IMR-90 (cell line): ENCODE measurements around the gene B3GLCT. TPM values are rescaled to one million over a fixed set of nuclear protein-coding genes. Genes with fewer than 3 reads are reported as not detected.

Experiments used
- ATAC-seq: fragments of 200-7000 bp; cut with Tn5 transposase; 2 replicates; pipeline ENCODE4 v1.9.1; 2020; ENCODE audit warnings: low read depth, mild to moderate bottlenecking, moderate library complexity
- BruUV-seq: library from RNA; stranded (reverse); fragments of 400-500 nt; replicated peaks from 2 replicates; lab custom pipeline; 2021; lab: Mats Ljungman, UMichigan
- CTCF ChIA-PET: fragments of 300-600 bp; formaldehyde crosslinking; extraction: SDS; loops from one replicate; lab custom pipeline; 2021; ENCODE audit warnings: antibody characterized with exemption; lab: Yijun Ruan, JAX
- POLR2A ChIA-PET: fragments of 300-600 bp; sonication (Branson Sonifier 250); formaldehyde crosslinking; loops from one replicate; lab custom pipeline; 2022; ENCODE audit warnings: antibody characterized with exemption; ENCODE audit not compliant: unreplicated experiment; lab: Charles Lee
- DNase-seq: peaks from one replicate; pipeline ENCODE4 v3.0.0; 2013
- H2AFZ ChIP-seq: replicated peaks from 2 replicates; pipeline ENCODE3; 2013; ENCODE audit warnings: low read length, mild to moderate bottlenecking; ENCODE audit not compliant: poor library complexity
- H2AK5ac ChIP-seq: 2 replicates; pipeline ENCODE4 v1.6.1; 2013; ENCODE audit warnings: low read depth, low read length, inconsistent platforms
- H2AK9ac ChIP-seq: replicated peaks from 2 replicates; pipeline ENCODE3; 2013; ENCODE audit warnings: mild to moderate bottlenecking, low read depth, low read length, moderate library complexity; ENCODE audit not compliant: poor library complexity
- H2BK120ac ChIP-seq: 2 replicates; pipeline ENCODE4 v1.6.1; 2013; ENCODE audit warnings: low read depth, low read length, inconsistent platforms
- H2BK15ac ChIP-seq: 3 replicates; pipeline ENCODE4 v1.6.1; 2013; ENCODE audit warnings: low read depth, low read length, inconsistent platforms
- H2BK20ac ChIP-seq: 2 replicates; pipeline ENCODE4 v1.6.1; 2013; ENCODE audit warnings: low read depth, mild to moderate bottlenecking, inconsistent platforms, low read length, moderate library complexity
- H2BK5ac ChIP-seq: 2 replicates; pipeline ENCODE4 v1.6.1; 2013; ENCODE audit warnings: mild to moderate bottlenecking, low read depth, low read length, inconsistent platforms; ENCODE audit not compliant: poor library complexity, severe bottlenecking
- H3K14ac ChIP-seq: replicated peaks from 2 replicates; pipeline ENCODE4 v1.6.1; 2013; ENCODE audit warnings: low read depth, low read length, inconsistent platforms
- H3K18ac ChIP-seq: 2 replicates; pipeline ENCODE4 v1.6.1; 2013; ENCODE audit warnings: low read depth, low read length, control low read depth
- H3K23ac ChIP-seq: 2 replicates; pipeline ENCODE4 v1.6.1; 2013; ENCODE audit warnings: low read depth, low read length, inconsistent platforms
- H3K27ac ChIP-seq: 2 replicates; pipeline ENCODE4 v1.5.1; 2013; ENCODE audit warnings: mild to moderate bottlenecking, control low read depth, low read length; ENCODE audit not compliant: insufficient read depth
- H3K27me3 ChIP-seq: 2 replicates; pipeline ENCODE4 v1.6.1; 2013; ENCODE audit warnings: low read length; ENCODE audit not compliant: control insufficient read depth, insufficient read depth
- H3K36me3 ChIP-seq: 2 replicates; pipeline ENCODE4 v1.6.1; 2013; ENCODE audit warnings: low read length, mixed read lengths; ENCODE audit not compliant: control insufficient read depth, insufficient read depth
- H3K4ac ChIP-seq: 2 replicates; pipeline ENCODE4 v1.6.1; 2013; ENCODE audit warnings: low read depth, low read length, inconsistent platforms
- H3K4me1 ChIP-seq: 2 replicates; pipeline ENCODE4 v1.6.1; 2013; ENCODE audit warnings: low read length, mixed read lengths; ENCODE audit not compliant: control insufficient read depth, insufficient read depth
- H3K4me2 ChIP-seq: 2 replicates; pipeline ENCODE4 v1.6.1; 2013; ENCODE audit warnings: low read depth, mild to moderate bottlenecking, control low read depth, low read length, moderate library complexity
- H3K4me3 ChIP-seq: 2 replicates; pipeline ENCODE4 v1.5.1; 2013; ENCODE audit warnings: low read depth, mild to moderate bottlenecking, control low read depth, low read length, moderate library complexity; ENCODE audit not compliant: insufficient read depth
- H3K56ac ChIP-seq: 2 replicates; pipeline ENCODE4 v1.6.1; 2013; ENCODE audit warnings: low read length, inconsistent platforms; ENCODE audit not compliant: insufficient read depth; ENCODE audit errors: extremely low read depth
- H3K79me1 ChIP-seq, 2 experiments: 2 replicates each; pipeline ENCODE4 v1.6.1; 2013; ENCODE audit warnings: low read length in 2 of 2, inconsistent platforms in 1 of 2, low read depth in 1 of 2
- H3K9ac ChIP-seq: 2 replicates; pipeline ENCODE4 v1.6.1; 2013; ENCODE audit warnings: low read depth, low read length, control low read depth
- H3K9me1 ChIP-seq: 2 replicates; pipeline ENCODE4 v1.6.1; 2013; ENCODE audit warnings: low read length, inconsistent platforms; ENCODE audit not compliant: insufficient read depth
- H3K9me3 ChIP-seq: 2 replicates; pipeline ENCODE4 v1.6.1; 2013; ENCODE audit warnings: low read length; ENCODE audit not compliant: control insufficient read depth, insufficient read depth
- H4K20me1 ChIP-seq: 2 replicates; pipeline ENCODE4 v1.6.1; 2013; ENCODE audit warnings: low read length, inconsistent platforms; ENCODE audit not compliant: insufficient read depth
- H4K5ac ChIP-seq: 2 replicates; pipeline ENCODE4 v1.6.1; 2013; ENCODE audit warnings: mild to moderate bottlenecking, low read depth, low read length, control low read depth
- H4K8ac ChIP-seq, 2 experiments: 2 replicates each; pipeline ENCODE4 v1.6.1; 2013; ENCODE audit warnings: low read depth in 2 of 2, low read length in 2 of 2, control low read depth in 1 of 2, inconsistent platforms in 1 of 2
- H4K91ac ChIP-seq: 2 replicates; pipeline ENCODE4 v1.6.1; 2013; ENCODE audit warnings: low read depth, low read length, inconsistent platforms; ENCODE audit not compliant: insufficient read depth
- BHLHE40 ChIP-seq: fragments of 150-350 bp; IDR thresholded peaks from 2 replicates; pipeline ENCODE4 v1.6.1; 2016; ENCODE audit warnings: mild to moderate bottlenecking, low read depth, low read length
- CHD1 ChIP-seq: IDR thresholded peaks from 2 replicates; pipeline ENCODE4 v1.6.1; 2012; ENCODE audit warnings: low read depth, low read length, improper control_type of control experiment
- CTCF ChIP-seq: conservative IDR thresholded peaks from 2 replicates; pipeline ENCODE4 v1.5.1; 2012; ENCODE audit warnings: mild to moderate bottlenecking, low read depth, low read length, improper control_type of control experiment
- MAFK ChIP-seq: IDR thresholded peaks from 2 replicates; pipeline ENCODE4 v1.6.1; 2012; ENCODE audit warnings: low read depth, low read length, improper control_type of control experiment
- MAZ ChIP-seq: IDR thresholded peaks from 2 replicates; pipeline ENCODE4 v1.6.1; 2012; ENCODE audit warnings: low read depth, mild to moderate bottlenecking, low read length, improper control_type of control experiment, moderate library complexity, borderline replicate concordance
- POLR2A ChIP-seq: IDR thresholded peaks from 2 replicates; pipeline ENCODE4 v1.6.1; 2012; ENCODE audit warnings: mild to moderate bottlenecking, low read depth, low read length
- RAD21 ChIP-seq: IDR thresholded peaks from 2 replicates; pipeline ENCODE4 v1.6.1; 2012; ENCODE audit warnings: low read length, improper control_type of control experiment
- RCOR1 ChIP-seq: IDR thresholded peaks from 2 replicates; pipeline ENCODE4 v1.6.1; 2012; ENCODE audit warnings: mild to moderate bottlenecking, low read length, improper control_type of control experiment; ENCODE audit not compliant: insufficient replicate concordance
- RFX5 ChIP-seq: IDR thresholded peaks from 2 replicates; pipeline ENCODE4 v1.8.0; 2012; ENCODE audit warnings: low read depth, mild to moderate bottlenecking, low read length, moderate library complexity
- SMC3 ChIP-seq: fragments of 150-350 bp; IDR thresholded peaks from 2 replicates; pipeline ENCODE4 v1.6.1; 2016; ENCODE audit warnings: low read depth, mild to moderate bottlenecking, antibody characterized with exemption, low read length, moderate library complexity
- WGBS, 2 experiments: methylation state at CpG; one replicate each; pipeline versions ENCODE4 v1.1.5 to v1.1.7; 2013; ENCODE audit warnings: missing lambda C conversion rate in 2 of 2; ENCODE audit not compliant: insufficient read length in 1 of 2; ENCODE audit errors: extremely low coverage in 2 of 2; 5-methylcytosine and 5-hydroxymethylcytosine counted together
- dilution Hi-C: fragments of 300-500 bp; cut with HindIII; formaldehyde crosslinking; loops from one replicate; pipeline ENCODE4 v1.14.3; 2018; ENCODE audit warnings: low sequenced_read_pairs; ENCODE audit not compliant: unreplicated experiment
- in situ Hi-C: fragments of 300-500 bp; cut with MboI; formaldehyde crosslinking; loops from 3 replicates; pipeline ENCODE4 v1.14.3; 2019; ENCODE audit warnings: low sequenced_read_pairs, inconsistent platforms, mixed read lengths
- intact Hi-C: fragments of 100-400 bp; cut with micrococcal nuclease; formaldehyde crosslinking; loops from 2 replicates; pipeline ENCODE4 v1.10.0; 2022
- polyA plus RNA-seq, 3 experiments: library from polyadenylated mRNA; depleted of rRNA; stranded (reverse); fragments of >200 nt; gene quantifications; 2 replicates each; pipeline ENCODE4 v1.2.3, GENCODE V29; 2012; ENCODE audit warnings: low replicate concordance in 1 of 3
- total RNA-seq: library from RNA; depleted of rRNA; stranded (reverse); fragments of >200 nt; gene quantifications from 2 replicates; pipeline ENCODE4 v1.2.3, GENCODE V29; 2012

B3GLCT gene
- total and polyA plus RNA-seq, 2 of the 4 experiments (the other 2 are of a cell fraction), result 2.0 to 4.5 TPM

- Histone ChIP-seq H3K9ac (no peak overlapping the region), H2BK20ac (no peak overlapping the region), H3K4me1 (peaks cover 10% of the 10 kb centered on the region), H3K36me3 (no peaks in the 10 kb centered on the region), H3K79me1 (peaks cover 13 to 19% of the 10 kb centered on the region in 2 experiments), H2AK5ac (no peak overlapping the region), H2AK9ac (no peak overlapping the region), H4K8ac (no peak overlapping the region), H3K4ac (no peak overlapping the region), H4K20me1 (0 out of 2 replicates have a peak, but pooled peaks cover 3% of the 10 kb centered on the region), H3K27ac (no peak overlapping the region), H2BK120ac (no peak overlapping the region), H4K91ac (no peak overlapping the region), H2BK5ac (no peak overlapping the region), H3K56ac (no peak overlapping the region), H2BK15ac (no peak overlapping the region), H3K9me3 (no peaks in the 10 kb centered on the region), H2AFZ (peak overlapping the region; percentile 9), H3K18ac (no peak overlapping the region), H3K4me2 (no peak overlapping the region), H4K5ac (no peak overlapping the region), H3K9me1 (peaks cover 8% of the 10 kb centered on the region), H3K14ac (no peak overlapping the region), H3K27me3 (no peaks in the 10 kb centered on the region), H3K4me3 (no peak overlapping the region), H3K23ac (no peak overlapping the region)
- ATAC-seq (peak; percentile 57), DNase-seq (peak; percentile 73)
- POLR2A ChIA-PET, result no interaction called here
- in situ Hi-C loops, result no loop called here
- dilution Hi-C loops, result no loop called here
- intact Hi-C loops, result no loop called here
- WGBS, 2 experiments, result 50% methylated on average over 6 of the region's 15 CpGs; no CpG with 5 or more reads in 1 of the 2 experiments
- CTCF ChIA-PET, result no interaction called here
- BruUV-seq, result no TSS peak
- no peak for TF ChIP-seq POLR2A
- TF ChIP-seq CTCF, result no peak
- no peak for TF ChIP-seq BHLHE40
- no peak for TF ChIP-seq RCOR1
- TF ChIP-seq MAZ, result no peak
- TF ChIP-seq SMC3, result no peak
- TF ChIP-seq CHD1, result no peak
- TF ChIP-seq MAFK, result no peak
- TF ChIP-seq RAD21, result no peak
- TF ChIP-seq RFX5, result no peak
Observed at GRCh38 chr13:31207661-31208552, 8.1 kb downstream of the B3GLCT start.
